Left lung (tissue), 10 donors: ENCODE data around the gene CD34. TPM values are rescaled to one million over a fixed set of nuclear protein-coding genes. Genes with fewer than 3 reads are reported as not detected.

Source experiments
- ATAC-seq: fragments of 200-7000 bp; cut with Tn5 transposase; one replicate; pipeline ENCODE4 v1.9.1; 2020; ENCODE audit warnings: moderate library complexity
- DNase-seq, 4 donors: peaks; one replicate each; pipeline ENCODE4 v3.0.0-alpha.2; 2013 to 2020
- H3K27ac ChIP-seq, 2 donors: fragments of 200-600 bp; sonication (generic) in 1 of 2; one replicate each; pipeline versions ENCODE4 v1.5.0 to v1.8.0; 2020 to 2021
- H3K27me3 ChIP-seq, 2 donors: fragments of 200-600 bp; sonication (generic) in 1 of 2; one replicate each; pipeline versions ENCODE4 v1.5.0 to v1.8.0; 2020 to 2021
- H3K36me3 ChIP-seq, 2 donors: fragments of 200-600 bp; sonication (generic) in 1 of 2; one replicate each; pipeline versions ENCODE4 v1.5.0 to v1.8.0; 2020 to 2021
- H3K4me1 ChIP-seq, 2 donors: fragments of 200-600 bp; one replicate each; pipeline ENCODE4 v1.8.0; 2021
- H3K4me3 ChIP-seq, 2 donors: fragments of 200-600 bp; sonication (generic) in 1 of 2; one replicate each; pipeline versions ENCODE4 v1.5.0 to v1.8.0; 2020 to 2021; ENCODE audit warnings: mild to moderate bottlenecking in 1 of 2
- H3K9me3 ChIP-seq, 2 donors: fragments of 200-600 bp; sonication (generic) in 1 of 2; one replicate each; pipeline versions ENCODE4 v1.5.0 to v1.8.0; 2020 to 2021
- CTCF ChIP-seq, 2 donors: fragments of 200-600 bp; sonication (generic) in 1 of 2; IDR thresholded peaks; one replicate each; pipeline versions ENCODE4 v1.5.0 to v1.8.0; 2021; ENCODE audit warnings: antibody characterized with exemption in 2 of 2
- intact Hi-C, 2 donors: fragments of 100-400 bp; cut with DNase I; formaldehyde crosslinking; loops; one replicate each; pipeline versions ENCODE4 v1.11.2 to v1.14.2; 2022
- polyA plus RNA-seq, 6 donors: library from polyadenylated mRNA; unstranded; fragments of 120-200 nt; gene quantifications; one replicate each; pipeline ENCODE4 v1.2.1, GENCODE V29; 2013; ENCODE audit not compliant: insufficient read length in 6 of 6
- total RNA-seq, 2 donors: library from RNA; stranded (reverse); fragmentation: NEBNext Ultra II Directional; extraction: Animal tissue kit (Norgen Biotek cat#: 25700); gene quantifications; one replicate each; pipeline ENCODE4 v1.2.1, GENCODE V29; 2021
- donor health status: DM: no; HTN: yes; CAD: no.
- donor health status: DM: no; HTN: no; CAD: no.

CD34 gene
- total and polyA plus RNA-seq, 8 donors: 40.8 to 160 (median 137) TPM

- Histone ChIP-seq H3K9me3 (no peaks in the 10 kb centered on the region), H3K27me3 (no peaks in the 10 kb centered on the region), H3K36me3 (no peaks in the 10 kb centered on the region), H3K4me3 (no peak overlapping the region), H3K27ac (no peak overlapping the region), H3K4me1 (peaks cover 13 to 75% of the 10 kb centered on the region in 2 donors)
- intact Hi-C loops: loop anchor here in 1 of 2 donors (2.0 kb wide), 1 partner anchor 41 kb away; no protein-coding TSS in a partner anchor
- DNase-seq (no peak), ATAC-seq (no peak)
- TF ChIP-seq CTCF (IDR thresholded peaks at IDR 0.05): no peak
Observed at GRCh38 chr1:207869859-207870258, 41.1 kb downstream of the CD34 start.

DNA sequence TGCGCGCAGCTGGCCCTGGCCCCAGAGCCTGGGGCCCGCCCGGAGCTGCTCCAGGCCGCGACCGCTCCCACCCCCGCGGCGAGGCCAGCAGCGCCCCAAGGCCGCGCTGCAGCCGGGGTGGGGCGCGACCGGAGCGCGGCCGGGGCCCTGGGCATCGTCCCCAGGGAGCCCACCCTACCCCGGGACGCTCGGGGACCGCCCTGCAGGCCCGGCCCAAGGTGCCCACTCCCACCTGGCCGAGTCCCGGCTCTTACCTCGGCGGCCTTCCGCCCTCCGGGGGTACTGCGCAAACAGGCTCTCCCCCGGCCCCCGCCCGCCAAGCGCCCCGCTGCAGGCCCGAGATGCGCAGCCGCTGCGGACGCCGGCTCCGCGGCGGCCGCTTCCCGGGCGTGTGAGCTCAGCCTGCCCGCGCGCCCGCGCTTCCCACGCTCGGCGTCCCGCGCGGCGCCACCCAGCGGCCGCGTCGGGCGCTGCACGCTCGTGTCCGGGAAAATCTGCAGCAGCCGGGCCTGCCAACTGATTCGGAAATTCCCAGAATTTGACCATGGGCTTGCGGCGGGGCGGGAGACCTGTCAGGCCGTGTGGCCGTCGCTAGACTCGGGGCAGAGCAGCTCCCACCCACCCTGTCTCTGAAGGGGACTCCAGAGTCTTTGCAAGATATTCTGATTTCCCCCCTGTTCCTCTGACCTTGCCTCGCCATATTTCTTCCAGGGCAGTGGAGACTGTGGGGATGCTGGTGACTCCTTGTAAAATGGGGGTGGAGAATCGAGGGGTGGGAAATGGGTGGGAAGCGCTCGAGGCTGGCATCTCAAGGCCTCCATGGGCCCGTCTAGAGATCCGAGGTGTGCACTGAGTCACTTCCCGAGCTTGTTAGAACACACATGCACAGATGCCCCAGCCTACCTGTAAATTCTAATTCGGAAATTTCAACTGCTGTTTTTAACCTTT is 41.9 kb downstream of the CD34 start:
- peaks cover 16 to 82% of the 10 kb centered on the region in 2 donors for H3K4me1 ChIP-seq
- peak overlapping the region; percentile 62 to 89 for H3K4me3 ChIP-seq
- H3K9me3 ChIP-seq: no peaks in the 10 kb centered on the region
- intact Hi-C loops: loop anchor here in 1 of 2 donors (2.0 kb wide), 1 partner anchor 40 kb away; no protein-coding TSS in a partner anchor
- TF ChIP-seq CTCF (IDR thresholded peaks at IDR 0.05): peak; percentile 75 to 82
- no peaks in the 10 kb centered on the region for H3K27me3 ChIP-seq
- ATAC-seq (peak; percentile 82), DNase-seq (peak; percentile 72 to 94 (median 87))
- H3K36me3 ChIP-seq: no peaks in the 10 kb centered on the region
- H3K27ac ChIP-seq: peak overlapping the region; percentile 87 to 89

GRCh38 chr1:207868251-207868773 is 42.6 kb downstream of the CD34 start:
- peak in 3 of 4 donors; percentile 34 to 74 (median 42) for DNase-seq

DNA sequence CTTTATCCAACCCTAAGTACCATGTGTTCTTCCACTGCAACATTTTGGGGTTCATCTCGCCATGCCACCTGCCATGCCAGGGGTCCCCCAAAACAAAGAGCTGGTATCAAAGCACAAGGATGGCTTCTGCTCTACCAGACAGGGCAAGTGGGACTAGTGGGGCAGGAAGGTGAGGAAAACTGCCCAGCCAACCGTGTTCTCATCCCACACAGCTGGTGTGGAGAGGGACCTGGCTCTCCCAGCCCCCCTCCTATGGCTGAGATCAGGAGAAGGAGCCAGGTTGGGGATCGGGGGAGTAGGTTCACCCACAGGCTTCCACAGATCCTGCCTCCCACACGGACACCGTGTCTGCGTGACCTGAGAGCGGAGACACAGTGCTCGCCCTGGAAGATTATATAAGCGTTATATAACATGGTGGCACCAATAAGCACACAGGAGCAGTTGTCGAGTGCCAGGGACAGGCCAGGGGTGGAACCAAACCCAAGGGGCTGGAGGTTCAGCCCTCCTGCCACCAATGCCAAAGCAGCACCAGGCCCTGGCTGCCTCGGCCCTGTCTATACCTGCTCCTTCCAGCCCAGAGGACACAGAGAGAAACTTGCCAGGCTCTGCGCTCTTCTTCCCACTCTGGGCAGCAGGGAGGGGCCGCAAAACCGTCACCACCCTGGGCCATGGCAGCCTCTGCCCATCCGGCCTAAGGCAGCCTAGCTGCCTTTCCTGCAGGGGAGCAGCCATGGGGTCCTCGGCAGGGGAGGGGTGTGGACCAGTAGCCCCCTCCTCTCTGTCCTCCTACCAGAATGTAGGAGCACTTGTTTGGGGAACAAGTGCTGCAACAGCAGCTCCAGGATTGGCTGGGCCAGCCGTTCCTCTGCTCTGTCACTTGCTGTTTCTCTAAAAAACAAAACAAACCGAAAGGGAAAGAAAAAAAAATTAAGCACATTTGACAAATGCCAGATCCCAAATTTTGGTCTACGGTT is 43.5 kb downstream of the CD34 start:
- peak overlapping the region; percentile 87 to 89 for H3K27ac ChIP-seq
- ATAC-seq: peak; percentile 34
- intact Hi-C loops: loop anchor here in 1 of 2 donors (2.0 kb wide), 1 partner anchor 39 kb away; no protein-coding TSS in a partner anchor

More at GRCh38 chr1:207868251-207868773, 42.6 kb downstream of the CD34 start:
- peak overlapping the region; percentile 62 to 89 for H3K4me3 ChIP-seq
- H3K27me3 ChIP-seq: no peaks in the 10 kb centered on the region
- peaks cover 23 to 82% of the 10 kb centered on the region in 2 donors for H3K4me1 ChIP-seq
- peak overlapping the region; percentile 87 to 89 for H3K27ac ChIP-seq
- intact Hi-C loops: loop anchor here in 1 of 2 donors (2.0 kb wide), 1 partner anchor 40 kb away; no protein-coding TSS in a partner anchor
- no peaks in the 10 kb centered on the region for H3K9me3 ChIP-seq
- TF ChIP-seq CTCF (IDR thresholded peaks at IDR 0.05): no peak
- no peaks in the 10 kb centered on the region for H3K36me3 ChIP-seq
- peak; percentile 73 for ATAC-seq

More for the DNA sequence above, 43.5 kb downstream of the CD34 start:
- Histone ChIP-seq H3K4me1 (peaks cover 26 to 81% of the 10 kb centered on the region in 2 donors), H3K36me3 (no peaks in the 10 kb centered on the region), H3K9me3 (no peaks in the 10 kb centered on the region), H3K4me3 (peak overlapping the region; percentile 62 to 89), H3K27me3 (no peaks in the 10 kb centered on the region)
- peak in 1 of 4 donors; percentile 89 for DNase-seq
- TF ChIP-seq CTCF (IDR thresholded peaks at IDR 0.05): no peak
